ENCODE measurements around the gene NR6A1.

NR6A1 gene

DNA sequence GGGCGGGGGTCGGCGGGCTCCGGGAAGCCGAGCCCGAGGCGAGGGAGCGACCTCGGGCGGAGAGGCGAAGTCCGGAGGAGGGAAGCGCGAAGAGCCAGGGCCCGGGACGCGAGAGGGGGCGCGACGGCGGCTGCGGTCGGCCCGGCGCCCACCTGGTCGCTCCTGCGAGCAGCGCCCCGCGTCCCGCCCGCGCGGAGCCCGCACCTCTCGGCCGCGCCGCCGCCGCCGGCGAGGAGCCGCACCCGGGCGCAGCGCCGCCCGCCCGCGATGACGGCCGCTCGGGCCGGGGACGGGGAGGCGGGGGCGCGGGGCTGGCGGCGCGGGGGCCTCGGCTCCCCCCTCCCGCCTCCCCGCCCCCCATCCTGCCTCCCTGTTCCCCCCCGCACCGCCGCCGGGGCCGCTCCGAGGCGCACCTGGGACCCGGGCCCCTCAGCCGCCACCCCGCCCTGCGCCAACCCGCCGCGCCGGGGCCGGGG, 266.5 kb downstream of the NR6A1 start:
- Histone ChIP-seq H3K9ac (ENCODE audit: low read length) (no peak overlapping the region), H2AFZ (ENCODE audit: low read depth, low read length, severe bottlenecking) (no peak overlapping the region), H3K79me2 (ENCODE audit: insufficient read depth, low read length) (no peaks in the 10 kb centered on the region), H4K20me1 (ENCODE audit: low read depth, low read length) (no peaks in the 10 kb centered on the region), H3K4me3 (ENCODE audit: insufficient read depth, low read length, poor library complexity, severe bottlenecking) (no peak overlapping the region), H3K27me3 (ENCODE audit: low read length) (no peaks in the 10 kb centered on the region), H3K27ac (ENCODE audit: low read depth, low read length) (no peak overlapping the region), H3F3A (ENCODE audit: insufficient read depth) (no peaks in the 10 kb centered on the region), H3K4me2 (ENCODE audit: low read depth, low read length, poor library complexity, severe bottlenecking) (no peak overlapping the region), H3K36me3 (ENCODE audit: low read length) (no peaks in the 10 kb centered on the region), H3K9me2 (replicated peaks; ENCODE audit: insufficient read depth, low read length) (no peaks in the 10 kb centered on the region), H3K9me3 (ENCODE audit: insufficient read depth, low read length) (no peaks in the 10 kb centered on the region)
- TF ChIP-seq, protein P1, sequence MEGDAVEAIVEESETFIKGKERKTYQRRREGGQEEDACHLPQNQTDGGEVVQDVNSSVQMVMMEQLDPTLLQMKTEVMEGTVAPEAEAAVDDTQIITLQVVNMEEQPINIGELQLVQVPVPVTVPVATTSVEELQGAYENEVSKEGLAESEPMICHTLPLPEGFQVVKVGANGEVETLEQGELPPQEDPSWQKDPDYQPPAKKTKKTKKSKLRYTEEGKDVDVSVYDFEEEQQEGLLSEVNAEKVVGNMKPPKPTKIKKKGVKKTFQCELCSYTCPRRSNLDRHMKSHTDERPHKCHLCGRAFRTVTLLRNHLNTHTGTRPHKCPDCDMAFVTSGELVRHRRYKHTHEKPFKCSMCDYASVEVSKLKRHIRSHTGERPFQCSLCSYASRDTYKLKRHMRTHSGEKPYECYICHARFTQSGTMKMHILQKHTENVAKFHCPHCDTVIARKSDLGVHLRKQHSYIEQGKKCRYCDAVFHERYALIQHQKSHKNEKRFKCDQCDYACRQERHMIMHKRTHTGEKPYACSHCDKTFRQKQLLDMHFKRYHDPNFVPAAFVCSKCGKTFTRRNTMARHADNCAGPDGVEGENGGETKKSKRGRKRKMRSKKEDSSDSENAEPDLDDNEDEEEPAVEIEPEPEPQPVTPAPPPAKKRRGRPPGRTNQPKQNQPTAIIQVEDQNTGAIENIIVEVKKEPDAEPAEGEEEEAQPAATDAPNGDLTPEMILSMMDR (IDR thresholded peaks at IDR 0.05; ENCODE audit: insufficient read depth, low read length, poor library complexity, severe bottlenecking) = no peak
- TF ChIP-seq EZH2phosphoT487 (conservative IDR thresholded peaks at IDR 0.05; ENCODE audit: low read length) = no peak

DNA sequence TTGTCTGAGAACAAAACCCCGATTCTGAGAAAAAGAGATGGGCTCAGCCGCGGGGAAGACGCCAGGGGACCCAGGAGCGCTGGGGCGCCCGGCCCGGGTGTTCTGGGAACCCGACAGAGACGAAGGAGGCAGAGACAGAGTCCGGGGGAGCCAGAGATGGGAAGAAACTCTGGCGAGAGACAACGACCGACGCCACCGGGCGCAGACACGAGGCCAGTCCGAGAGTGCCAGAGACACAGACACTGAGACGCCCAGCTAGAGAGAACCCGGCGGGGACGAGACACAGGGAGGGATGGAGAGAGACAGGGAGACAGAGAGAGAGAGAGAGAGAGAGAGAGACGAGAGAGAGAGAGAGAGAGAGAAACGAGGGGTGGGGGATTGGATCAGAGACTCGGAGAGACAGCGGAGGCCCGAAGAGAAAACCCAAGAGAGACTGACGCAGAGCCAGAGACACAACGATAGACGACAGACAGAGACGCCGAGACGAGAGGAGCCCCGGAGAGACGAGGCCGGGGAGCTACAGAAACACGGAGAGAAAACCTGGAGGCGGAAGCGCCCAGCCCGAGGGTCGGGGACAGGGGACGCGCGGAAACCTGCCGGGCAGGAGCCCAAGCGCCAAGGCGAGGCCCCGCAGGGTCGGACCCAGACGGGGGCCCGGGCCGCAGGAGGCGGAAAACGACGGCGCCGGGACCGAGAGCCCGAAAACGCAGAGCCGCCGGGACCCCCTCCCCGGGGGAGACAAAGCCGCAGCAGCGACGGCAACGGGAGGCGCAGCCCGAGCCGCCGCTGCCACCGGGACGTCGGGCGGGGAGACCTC, 267.2 kb downstream of the NR6A1 start:
- Histone ChIP-seq H3K9ac (ENCODE audit: low read length) (no peak overlapping the region), H3K27me3 (ENCODE audit: low read length) (no peaks in the 10 kb centered on the region), H3K79me2 (ENCODE audit: insufficient read depth, low read length) (no peaks in the 10 kb centered on the region), H3K27ac (ENCODE audit: low read depth, low read length) (no peak overlapping the region), H3F3A (ENCODE audit: insufficient read depth) (no peaks in the 10 kb centered on the region), H3K36me3 (ENCODE audit: low read length) (no peaks in the 10 kb centered on the region), H2AFZ (ENCODE audit: low read depth, low read length, severe bottlenecking) (no peak overlapping the region), H3K9me3 (ENCODE audit: insufficient read depth, low read length) (no peaks in the 10 kb centered on the region), H3K9me2 (replicated peaks; ENCODE audit: insufficient read depth, low read length) (no peaks in the 10 kb centered on the region), H3K4me3 (ENCODE audit: insufficient read depth, low read length, poor library complexity, severe bottlenecking) (no peak overlapping the region), H4K20me1 (ENCODE audit: low read depth, low read length) (no peaks in the 10 kb centered on the region), H3K4me2 (ENCODE audit: low read depth, low read length, poor library complexity, severe bottlenecking) (no peak overlapping the region)
- no peak for TF ChIP-seq EZH2phosphoT487 (conservative IDR thresholded peaks at IDR 0.05; ENCODE audit: low read length)
- TF ChIP-seq, protein P1 (IDR thresholded peaks at IDR 0.05; ENCODE audit: insufficient read depth, low read length, poor library complexity, severe bottlenecking) = no peak

DNA sequence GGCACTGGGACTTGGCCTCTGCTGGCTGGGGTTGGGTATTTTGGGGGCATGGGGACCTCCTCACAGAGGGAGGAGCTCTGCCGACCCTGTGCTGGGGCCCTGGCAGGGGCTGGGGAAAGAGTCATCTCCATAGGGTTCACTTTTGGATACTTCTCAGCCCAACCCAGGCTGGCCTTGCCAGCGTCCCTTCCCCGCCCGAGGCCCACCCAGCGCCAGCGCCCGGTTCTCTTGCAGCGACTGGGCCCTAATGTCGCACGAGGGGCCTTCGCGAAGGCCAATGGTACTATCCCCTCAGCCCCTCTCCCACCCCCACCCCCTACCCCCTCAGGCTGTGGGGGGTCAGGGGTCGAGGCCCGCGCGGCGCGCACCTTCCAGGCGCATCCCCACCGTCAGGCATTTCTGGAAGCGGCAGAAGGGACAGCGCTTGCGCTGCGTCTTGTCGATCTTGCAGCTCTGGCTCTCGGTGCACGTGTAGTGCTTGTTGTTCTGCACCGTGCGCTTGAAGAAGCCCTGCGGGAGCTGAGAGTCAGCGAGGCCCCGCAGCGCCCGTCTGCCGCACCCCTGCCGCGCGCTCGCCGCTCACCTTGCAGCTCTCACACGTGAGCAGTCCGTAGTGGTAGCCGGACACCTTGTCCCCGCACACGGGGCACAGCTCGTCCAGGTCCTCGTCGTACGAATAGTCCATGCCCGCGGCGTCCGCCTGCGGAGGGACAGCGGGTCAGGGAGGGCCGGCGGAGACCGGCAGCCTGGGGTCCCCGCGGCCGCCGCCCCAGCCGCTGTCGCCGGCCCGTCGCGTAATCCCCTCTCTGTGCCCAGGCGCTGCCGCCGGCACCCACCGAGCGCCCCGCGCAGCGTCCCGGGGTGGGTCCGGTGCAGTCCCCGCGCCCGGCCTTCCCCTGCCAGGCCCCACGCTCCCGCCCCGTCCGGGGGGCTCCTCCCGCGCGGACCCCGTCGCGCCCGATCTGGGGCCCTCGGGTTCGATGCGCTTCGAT, 268.1 kb downstream of the NR6A1 start:
- H3K36me3 ChIP-seq (ENCODE audit: low read length) = no peaks in the 10 kb centered on the region
- H3K9me2 ChIP-seq (replicated peaks; ENCODE audit: insufficient read depth, low read length) = no peaks in the 10 kb centered on the region
- H3K27me3 ChIP-seq (ENCODE audit: low read length) = no peaks in the 10 kb centered on the region
- no peaks in the 10 kb centered on the region for H3K9me3 ChIP-seq (ENCODE audit: insufficient read depth, low read length)
- no peak overlapping the region for H3K4me2 ChIP-seq (ENCODE audit: low read depth, low read length, poor library complexity, severe bottlenecking)
- H4K20me1 ChIP-seq (ENCODE audit: low read depth, low read length) = no peaks in the 10 kb centered on the region
- H3K27ac ChIP-seq (ENCODE audit: low read depth, low read length) = no peak overlapping the region
- H2AFZ ChIP-seq (ENCODE audit: low read depth, low read length, severe bottlenecking) = no peak overlapping the region
- H3K4me3 ChIP-seq (ENCODE audit: insufficient read depth, low read length, poor library complexity, severe bottlenecking) = no peak overlapping the region
- H3K9ac ChIP-seq (ENCODE audit: low read length) = no peak overlapping the region
- no peaks in the 10 kb centered on the region for H3F3A ChIP-seq (ENCODE audit: insufficient read depth)
- TF ChIP-seq, protein P1 (IDR thresholded peaks at IDR 0.05; ENCODE audit: insufficient read depth, low read length, poor library complexity, severe bottlenecking) = no peak
- no peak for TF ChIP-seq EZH2phosphoT487 (conservative IDR thresholded peaks at IDR 0.05; ENCODE audit: low read length)
- H3K79me2 ChIP-seq (ENCODE audit: insufficient read depth, low read length) = no peaks in the 10 kb centered on the region
